Loucy (cell line): Measurements from ENCODE around the gene SKOR1.
A peak's percentile ranks its signal among the peaks of the same experiment; 100 is the strongest.

Experiments used
- H2AFZ ChIP-seq: fragments of 200-600 bp; sonication (generic); 2 replicates; pipeline ENCODE4 v1.6.0; 2016; ENCODE audit warnings: antibody characterized with exemption, mild to moderate bottlenecking, low read length, moderate library complexity
- H3F3A ChIP-seq: fragments of 200-600 bp; 2 replicates; pipeline ENCODE4 v1.6.0; 2016; ENCODE audit warnings: antibody characterized with exemption, low read depth, mild to moderate bottlenecking
- H3K27me3 ChIP-seq: fragments of 200-600 bp; sonication (generic); 2 replicates; pipeline ENCODE4 v1.6.1; 2014; ENCODE audit warnings: low read length, mild to moderate bottlenecking; ENCODE audit not compliant: insufficient read depth, poor library complexity, severe bottlenecking
- H3K36me3 ChIP-seq: fragments of 200-600 bp; sonication (generic); 2 replicates; pipeline ENCODE4 v1.6.1; 2016; ENCODE audit warnings: low read length; ENCODE audit not compliant: insufficient read depth
- H3K4me1 ChIP-seq: fragments of 200-600 bp; sonication (generic); 2 replicates; pipeline ENCODE4 v1.5.1; 2014; ENCODE audit warnings: low read length, mild to moderate bottlenecking; ENCODE audit not compliant: insufficient read depth, poor library complexity, severe bottlenecking
- H3K4me2 ChIP-seq: fragments of 200-600 bp; sonication (generic); 2 replicates; pipeline ENCODE4 v1.6.0; 2014; ENCODE audit warnings: antibody characterized with exemption, low read length, low read depth, mild to moderate bottlenecking; ENCODE audit not compliant: poor library complexity, severe bottlenecking
- H3K4me3 ChIP-seq: fragments of 200-600 bp; sonication (generic); 2 replicates; pipeline ENCODE4 v1.5.1; 2014; ENCODE audit warnings: low read length, mild to moderate bottlenecking, mixed read lengths; ENCODE audit not compliant: poor library complexity, severe bottlenecking
- H3K79me2 ChIP-seq: fragments of 200-600 bp; sonication (generic); 2 replicates; pipeline ENCODE4 v1.6.1; 2014; ENCODE audit warnings: low read length; ENCODE audit not compliant: insufficient read depth
- H3K9ac ChIP-seq: fragments of 200-600 bp; sonication (generic); 2 replicates; pipeline ENCODE4 v1.6.0; 2014; ENCODE audit warnings: mild to moderate bottlenecking, low read depth, low read length, moderate library complexity; ENCODE audit not compliant: poor library complexity, severe bottlenecking
- H3K9me2 ChIP-seq: fragments of 200-600 bp; sonication (generic); replicated peaks from 2 replicates; pipeline ENCODE4 v1.6.1; 2016; ENCODE audit warnings: low read depth, low read length, mixed read lengths
- H3K9me3 ChIP-seq: fragments of 200-600 bp; sonication (generic); 2 replicates; pipeline ENCODE4 v1.6.1; 2014; ENCODE audit warnings: mild to moderate bottlenecking, antibody characterized with exemption, low read length, low read depth; ENCODE audit not compliant: insufficient read depth
- H4K20me1 ChIP-seq: fragments of 200-600 bp; sonication (generic); 2 replicates; pipeline ENCODE4 v1.6.0; 2014; ENCODE audit warnings: antibody characterized with exemption, low read length, mild to moderate bottlenecking; ENCODE audit not compliant: insufficient read depth, poor library complexity, severe bottlenecking
- EZH2phosphoT487 ChIP-seq: fragments of 200-600 bp; IDR thresholded peaks from 2 replicates; pipeline ENCODE4 v1.6.1; 2018; ENCODE audit warnings: antibody characterized with exemption, mild to moderate bottlenecking, moderate library complexity, borderline replicate concordance
- TF ChIP-seq, protein P1 (sequence below): fragments of 200-600 bp; sonication (generic); conservative IDR thresholded peaks from 2 replicates; pipeline ENCODE4 v1.5.1; 2014; ENCODE audit warnings: mild to moderate bottlenecking, antibody characterized with exemption, low read length

The SKOR1 gene

DNA sequence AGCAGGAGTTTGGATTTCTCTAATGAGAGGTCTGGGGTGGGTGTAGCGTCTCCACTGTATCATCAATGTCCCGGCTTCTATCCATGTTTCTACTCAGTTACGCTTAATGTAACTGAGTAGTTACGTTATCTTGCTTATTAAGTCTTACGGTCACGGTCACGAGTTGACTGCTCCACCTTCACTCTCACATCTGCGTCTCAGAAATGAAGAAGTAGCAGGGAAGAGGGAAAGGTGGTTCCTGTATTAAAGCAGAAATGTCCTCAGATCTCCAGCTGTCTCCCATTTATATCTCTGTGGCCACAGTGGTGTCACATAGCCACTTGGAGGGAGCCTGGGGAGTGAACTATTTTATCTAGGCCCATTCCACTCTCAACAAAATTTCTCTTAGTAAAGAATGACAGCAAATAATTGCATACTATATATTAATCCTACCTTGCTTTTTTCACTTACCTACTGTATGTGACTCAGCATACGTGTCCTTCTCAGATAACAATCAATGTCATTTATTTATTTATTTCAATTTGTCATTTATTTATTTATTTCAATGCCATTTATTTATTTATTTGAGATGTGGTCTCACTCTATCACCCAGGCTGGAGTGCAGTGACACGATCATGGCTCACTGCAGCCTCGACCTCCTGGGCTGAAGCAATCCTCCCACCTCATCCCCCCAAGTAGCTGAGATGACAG is 54.3 kb downstream of the SKOR1 start:
- Histone ChIP-seq H3K4me3 (no peak overlapping the region), H3K9me2 (no peaks in the 10 kb centered on the region), H3K36me3 (no peaks in the 10 kb centered on the region), H4K20me1 (no peaks in the 10 kb centered on the region), H3K27me3 (no peaks in the 10 kb centered on the region), H3K4me2 (no peak overlapping the region), H3F3A (no peaks in the 10 kb centered on the region), H3K9me3 (no peaks in the 10 kb centered on the region), H2AFZ (no peak overlapping the region), H3K9ac (no peak overlapping the region), H3K79me2 (no peaks in the 10 kb centered on the region), H3K4me1 (peaks cover 24% of the 10 kb centered on the region)
- TF ChIP-seq EZH2phosphoT487, result no peak
- TF ChIP-seq, protein P1, sequence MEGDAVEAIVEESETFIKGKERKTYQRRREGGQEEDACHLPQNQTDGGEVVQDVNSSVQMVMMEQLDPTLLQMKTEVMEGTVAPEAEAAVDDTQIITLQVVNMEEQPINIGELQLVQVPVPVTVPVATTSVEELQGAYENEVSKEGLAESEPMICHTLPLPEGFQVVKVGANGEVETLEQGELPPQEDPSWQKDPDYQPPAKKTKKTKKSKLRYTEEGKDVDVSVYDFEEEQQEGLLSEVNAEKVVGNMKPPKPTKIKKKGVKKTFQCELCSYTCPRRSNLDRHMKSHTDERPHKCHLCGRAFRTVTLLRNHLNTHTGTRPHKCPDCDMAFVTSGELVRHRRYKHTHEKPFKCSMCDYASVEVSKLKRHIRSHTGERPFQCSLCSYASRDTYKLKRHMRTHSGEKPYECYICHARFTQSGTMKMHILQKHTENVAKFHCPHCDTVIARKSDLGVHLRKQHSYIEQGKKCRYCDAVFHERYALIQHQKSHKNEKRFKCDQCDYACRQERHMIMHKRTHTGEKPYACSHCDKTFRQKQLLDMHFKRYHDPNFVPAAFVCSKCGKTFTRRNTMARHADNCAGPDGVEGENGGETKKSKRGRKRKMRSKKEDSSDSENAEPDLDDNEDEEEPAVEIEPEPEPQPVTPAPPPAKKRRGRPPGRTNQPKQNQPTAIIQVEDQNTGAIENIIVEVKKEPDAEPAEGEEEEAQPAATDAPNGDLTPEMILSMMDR, result no peak

DNA sequence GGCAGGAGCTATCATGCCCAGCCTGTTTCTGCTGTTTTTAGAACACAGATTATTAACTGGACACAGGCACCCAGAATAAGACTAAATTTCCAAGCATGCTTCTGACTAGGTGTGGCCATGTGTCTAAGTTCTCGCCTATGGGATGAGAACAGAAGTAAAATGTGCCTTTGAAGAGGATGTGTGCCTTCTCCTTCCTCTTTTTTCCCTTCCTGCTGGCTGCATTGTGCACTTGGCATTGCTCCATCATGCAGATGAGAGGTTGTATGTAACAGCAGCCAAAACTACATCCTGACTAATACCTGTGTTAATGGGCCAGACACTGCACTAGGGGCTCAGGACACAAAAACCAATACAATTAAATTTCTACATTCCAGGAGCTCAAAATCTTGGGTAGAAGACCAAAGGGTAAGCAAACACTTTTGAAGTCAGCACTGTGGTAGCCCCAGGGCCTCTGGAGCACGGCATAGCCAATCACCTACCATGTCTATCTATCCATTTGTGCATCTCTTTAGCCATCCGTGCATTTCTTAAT is 55.4 kb downstream of the SKOR1 start:
- H3K9me3 ChIP-seq, result no peaks in the 10 kb centered on the region
- H3K4me3 ChIP-seq, result no peak overlapping the region
- no peak overlapping the region for H2AFZ ChIP-seq
- H3K36me3 ChIP-seq, result no peaks in the 10 kb centered on the region
- no peak overlapping the region for H3K4me2 ChIP-seq
- no peaks in the 10 kb centered on the region for H4K20me1 ChIP-seq
- H3K4me1 ChIP-seq, result peaks cover 24% of the 10 kb centered on the region
- TF ChIP-seq, protein P1, result no peak
- no peak for TF ChIP-seq EZH2phosphoT487
- no peaks in the 10 kb centered on the region for H3K79me2 ChIP-seq
- no peaks in the 10 kb centered on the region for H3K27me3 ChIP-seq
- no peaks in the 10 kb centered on the region for H3K9me2 ChIP-seq
- no peak overlapping the region for H3K9ac ChIP-seq
- no peaks in the 10 kb centered on the region for H3F3A ChIP-seq

DNA sequence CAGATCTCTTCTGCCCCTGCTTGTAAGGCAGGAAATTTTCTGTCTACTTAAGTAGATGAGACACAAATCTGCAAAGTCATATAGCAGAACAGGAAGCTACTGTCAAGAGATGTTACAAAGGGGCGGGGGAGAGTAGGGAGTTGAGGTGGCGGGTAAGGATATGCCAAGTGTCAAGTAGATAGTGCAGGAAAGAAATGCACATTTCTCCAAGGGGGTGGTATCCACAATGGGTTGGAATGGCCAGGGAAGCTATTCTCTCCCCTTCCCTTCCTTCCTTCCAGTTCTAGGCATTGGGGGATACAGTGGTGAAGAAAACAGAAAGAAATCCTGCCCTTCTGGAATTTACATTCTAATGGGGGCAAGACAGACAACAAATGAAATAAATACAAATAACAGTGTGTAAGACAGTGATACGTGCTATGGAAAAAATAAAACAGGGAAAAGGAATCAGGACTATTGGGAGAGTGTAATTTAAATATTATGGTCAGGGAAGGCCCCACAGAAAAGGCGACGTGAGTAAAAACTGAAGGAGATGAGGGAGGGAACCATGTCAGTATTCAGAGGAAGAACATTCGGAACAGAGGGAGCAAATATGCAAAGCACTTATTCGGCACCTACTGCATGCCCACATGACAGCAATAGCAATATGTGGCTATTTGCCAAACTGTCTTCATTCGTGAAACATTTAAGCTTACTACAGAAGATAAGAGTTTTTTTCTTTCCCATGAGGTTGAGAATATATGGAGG is 57.4 kb downstream of the SKOR1 start:
- Histone ChIP-seq H3K4me2 (peak overlapping the region; percentile 37), H3K9me2 (no peaks in the 10 kb centered on the region), H3K9me3 (no peaks in the 10 kb centered on the region), H3K4me3 (no peak overlapping the region), H3K27me3 (no peaks in the 10 kb centered on the region), H3F3A (no peaks in the 10 kb centered on the region), H2AFZ (peak overlapping the region; percentile 56; the same call in 1 of the 2 replicates), H3K36me3 (no peaks in the 10 kb centered on the region), H3K4me1 (peaks cover 24% of the 10 kb centered on the region), H4K20me1 (no peaks in the 10 kb centered on the region), H3K79me2 (no peaks in the 10 kb centered on the region), H3K9ac (no peak overlapping the region)
- TF ChIP-seq, protein P1, result no peak
- no peak for TF ChIP-seq EZH2phosphoT487
